H9 (cell line): ENCODE data around the gene KCTD18. TPM values are rescaled to one million over a fixed set of nuclear protein-coding genes. Genes with fewer than 3 reads are reported as not detected.

ENCODE experiments used
- DNase-seq: peaks from one replicate; pipeline ENCODE4 v3.0.0-alpha.2; 2017
- H2AFZ ChIP-seq: one replicate; pipeline ENCODE4 v1.6.1; 2013; ENCODE audit warnings: mild to moderate bottlenecking, low read length, control low read depth, moderate library complexity
- H2AK5ac ChIP-seq: 2 replicates; pipeline ENCODE4 v1.6.1; 2013; ENCODE audit warnings: low read length, control low read depth, mixed read lengths; ENCODE audit not compliant: insufficient read length
- H2BK120ac ChIP-seq: one replicate; pipeline ENCODE4 v1.6.1; 2013; ENCODE audit warnings: low read depth, mild to moderate bottlenecking, low read length, control low read depth, inconsistent platforms; ENCODE audit not compliant: poor library complexity, severe bottlenecking
- H2BK12ac ChIP-seq: 2 replicates; pipeline ENCODE4 v1.6.1; 2013; ENCODE audit warnings: low read length, control low read depth, mixed read lengths, low read depth; ENCODE audit not compliant: insufficient read length
- H2BK15ac ChIP-seq: 2 replicates; pipeline ENCODE4 v1.6.1; 2013; ENCODE audit warnings: low read depth, low read length, control low read depth
- H2BK20ac ChIP-seq: one replicate; pipeline ENCODE4 v1.6.1; 2013; ENCODE audit warnings: low read depth, mild to moderate bottlenecking, low read length, control low read depth, inconsistent platforms; ENCODE audit not compliant: poor library complexity, severe bottlenecking
- H2BK5ac ChIP-seq: 2 replicates; pipeline ENCODE4 v1.6.1; 2013; ENCODE audit warnings: low read length, control low read depth, mixed read lengths; ENCODE audit not compliant: insufficient read length
- H3K14ac ChIP-seq: 2 replicates; pipeline ENCODE4 v1.6.1; 2013; ENCODE audit warnings: low read length, control low read depth; ENCODE audit not compliant: insufficient read depth
- H3K18ac ChIP-seq: 2 replicates; pipeline ENCODE4 v1.6.1; 2013; ENCODE audit warnings: low read depth, mild to moderate bottlenecking, mixed read lengths, low read length, control low read depth; ENCODE audit not compliant: insufficient read length
- H3K23ac ChIP-seq: 2 replicates; pipeline ENCODE4 v1.6.1; 2013; ENCODE audit warnings: low read length, control low read depth, mixed read lengths, low read depth; ENCODE audit not compliant: insufficient read length
- H3K23me2 ChIP-seq: 2 replicates; pipeline ENCODE4 v1.6.1; 2013; ENCODE audit warnings: low read depth, mild to moderate bottlenecking, mixed read lengths, low read length, control low read depth; ENCODE audit not compliant: insufficient read length, poor library complexity, severe bottlenecking
- H3K27ac ChIP-seq: 2 replicates; pipeline ENCODE4 v1.5.1; 2013; ENCODE audit warnings: low read length, control low read depth, mixed read lengths, low read depth; ENCODE audit not compliant: insufficient read length
- H3K27me3 ChIP-seq: 2 replicates; pipeline ENCODE4 v1.6.1; 2013; ENCODE audit warnings: low read length, control low read depth, inconsistent platforms; ENCODE audit not compliant: insufficient read depth
- H3K4ac ChIP-seq: 2 replicates; pipeline ENCODE4 v1.6.1; 2013; ENCODE audit warnings: low read depth, mild to moderate bottlenecking, control low read depth, inconsistent platforms, low read length, moderate library complexity
- H3K4me1 ChIP-seq: 2 replicates; pipeline ENCODE4 v1.6.1; 2013; ENCODE audit warnings: low read length, control low read depth, inconsistent platforms; ENCODE audit not compliant: insufficient read depth
- H3K4me2 ChIP-seq: 2 replicates; pipeline ENCODE4 v1.6.1; 2013; ENCODE audit warnings: low read length, control low read depth, mixed read lengths; ENCODE audit not compliant: insufficient read length, insufficient read depth
- H3K56ac ChIP-seq: 2 replicates; pipeline ENCODE4 v1.6.1; 2013; ENCODE audit warnings: low read depth, mild to moderate bottlenecking, mixed read lengths, low read length, control low read depth; ENCODE audit not compliant: insufficient read length
- H3K79me1 ChIP-seq: 2 replicates; pipeline ENCODE4 v1.6.1; 2013; ENCODE audit warnings: low read depth, mild to moderate bottlenecking, moderate library complexity, low read length, control low read depth, inconsistent platforms; ENCODE audit not compliant: insufficient read depth, poor library complexity, severe bottlenecking
- H3K79me2 ChIP-seq: 2 replicates; pipeline ENCODE4 v1.6.1; 2013; ENCODE audit warnings: low read length, control low read depth, inconsistent platforms; ENCODE audit not compliant: insufficient read depth
- H3K9ac ChIP-seq: 2 replicates; pipeline ENCODE4 v1.6.1; 2013; ENCODE audit warnings: low read length, control low read depth, mixed read lengths; ENCODE audit not compliant: insufficient read length; ENCODE audit errors: extremely low read depth
- H3K9me3 ChIP-seq: one replicate; pipeline ENCODE4 v1.6.1; 2013; ENCODE audit warnings: low read depth, low read length, inconsistent platforms; ENCODE audit not compliant: control insufficient read depth
- H3T11ph ChIP-seq: one replicate; pipeline ENCODE4 v1.6.1; 2013; ENCODE audit warnings: mild to moderate bottlenecking, low read length, control low read depth, inconsistent platforms
- H4K20me1 ChIP-seq: one replicate; pipeline ENCODE4 v1.6.1; 2013; ENCODE audit not compliant: control insufficient read depth, insufficient read length, insufficient read depth
- H4K5ac ChIP-seq: 2 replicates; pipeline ENCODE4 v1.6.1; 2013; ENCODE audit warnings: low read depth, mild to moderate bottlenecking, mixed read lengths, low read length, control low read depth; ENCODE audit not compliant: insufficient read length
- H4K8ac ChIP-seq: replicated peaks from 2 replicates; pipeline ENCODE4 v1.6.1; 2013; ENCODE audit warnings: low read length, control low read depth, mixed read lengths, low read depth; ENCODE audit not compliant: insufficient read length
- H4K91ac ChIP-seq: 2 replicates; pipeline ENCODE4 v1.6.1; 2013; ENCODE audit warnings: low read depth, mild to moderate bottlenecking, moderate library complexity, mixed read lengths, low read length, control low read depth; ENCODE audit not compliant: insufficient read length
- H3K27ac Mint-ChIP-seq, 3 experiments: 2 replicates in 2 of 3; 3 replicates in 1 of 3; pipeline ENCODE4 v1.8.0; 2020 to 2021; ENCODE audit warnings: mixed read lengths in 3 of 3, mild to moderate bottlenecking in 1 of 3, moderate library complexity in 1 of 3
- H3K27me3 Mint-ChIP-seq: 2 replicates; pipeline ENCODE4 v1.8.0; 2021; ENCODE audit warnings: low read depth, mild to moderate bottlenecking, moderate library complexity, mixed read lengths
- H3K36me3 Mint-ChIP-seq, 3 experiments: 2 replicates in 2 of 3; 3 replicates in 1 of 3; pipeline ENCODE4 v1.8.0; 2020 to 2021; ENCODE audit warnings: low read depth in 3 of 3, mixed read lengths in 3 of 3; ENCODE audit not compliant: insufficient read depth in 1 of 3
- H3K4me1 Mint-ChIP-seq, 2 experiments: 2 replicates each; pipeline ENCODE4 v1.8.0; 2020; ENCODE audit warnings: mixed read lengths in 2 of 2
- H3K4me3 Mint-ChIP-seq, 2 experiments: 2 replicates in 1 of 2; 3 replicates in 1 of 2; pipeline ENCODE4 v1.8.0; 2020 to 2021; ENCODE audit warnings: mild to moderate bottlenecking in 2 of 2, mixed read lengths in 2 of 2, moderate library complexity in 1 of 2
- H3K9me3 Mint-ChIP-seq, 2 experiments: 2 replicates in 1 of 2; 3 replicates in 1 of 2; pipeline ENCODE4 v1.8.0; 2020; ENCODE audit warnings: mild to moderate bottlenecking in 2 of 2, mixed read lengths in 2 of 2, moderate library complexity in 1 of 2
- CTCF ChIP-seq: fragments of 200-600 bp; sonication (generic); conservative IDR thresholded peaks from 3 replicates; pipeline ENCODE4 v1.8.0; 2021; ENCODE audit warnings: antibody characterized with exemption, mild to moderate bottlenecking
- WGBS: extraction: QIAGEN DNeasy Blood & Tissue Kit; methylation state at CpG from one replicate; pipeline ENCODE4 v1.1.7; 2013; ENCODE audit warnings: missing lambda C conversion rate, low lambda C conversion rate, mixed read lengths; ENCODE audit not compliant: insufficient read length; ENCODE audit errors: extremely low coverage; 5-methylcytosine and 5-hydroxymethylcytosine counted together
- total RNA-seq: library from RNA; stranded (reverse); gene quantifications from 2 replicates; pipeline ENCODE4 v1.2.1, GENCODE V29; 2021

The KCTD18 gene
- total RNA-seq, 1 experiment from 2014 or later = 4.9 TPM

GRCh38 chr2:200459101-200459500 is 50.8 kb downstream of the KCTD18 start:
- no peak for DNase-seq
- Histone ChIP-seq H2BK20ac (no peak overlapping the region), H3K4me1 (no peaks in the 10 kb centered on the region), H3K9me3 (no peaks in the 10 kb centered on the region), H2BK5ac (no peak overlapping the region), H3K4me2 (no peak overlapping the region), H2AFZ (no peak overlapping the region), H3K23ac (no peak overlapping the region), H3K27ac (no peak overlapping the region), H4K20me1 (no peaks in the 10 kb centered on the region), H2BK120ac (no peak overlapping the region), H3K79me2 (no peaks in the 10 kb centered on the region), H4K5ac (no peak overlapping the region), H3K4ac (no peak overlapping the region), H2AK5ac (no peak overlapping the region), H3K14ac (no peak overlapping the region), H3K23me2 (no peaks in the 10 kb centered on the region), H3K27me3 (no peaks in the 10 kb centered on the region), H4K91ac (no peak overlapping the region), H4K8ac (no peak overlapping the region), H2BK12ac (no peak overlapping the region), H3K9ac (no peak overlapping the region), H3T11ph (no peak overlapping the region), H2BK15ac (no peak overlapping the region), H3K18ac (no peak overlapping the region), H3K56ac (no peak overlapping the region), H3K79me1 (no peaks in the 10 kb centered on the region)
- no peak for TF ChIP-seq CTCF
- Mint-ChIP-seq H3K36me3 (peaks cover 2 to 34% (median 11%) of the 10 kb centered on the region in 3 experiments; a peak in 5 of 7 replicates), H3K9me3 (no peaks in the 10 kb centered on the region), H3K4me3 (no peak overlapping the region), H3K27ac (peak overlapping the region in 1 of 3 experiments; percentile 59; a peak in 2 of 7 replicates), H3K4me1 (peaks cover 1% of the 10 kb centered on the region in 2 experiments), H3K27me3 (no peaks in the 10 kb centered on the region)
- WGBS = no CpG with 5 or more reads among the region's 3 CpGs
